K562 (cell line): ENCODE measurements around the gene ATCAY. TPM values are rescaled to one million over a fixed set of nuclear protein-coding genes. Genes with fewer than 3 reads are reported as not detected.
A peak's percentile ranks its signal among the peaks of the same experiment; 100 is the strongest.

Experiments
- CXXC5 ChIP-seq: fragments of 250-450 bp; sonication (Bioruptor Pico); IDR thresholded peaks from 2 replicates; pipeline ENCODE4 v1.8.0; 2022; ENCODE audit warnings: inconsistent platforms, mild to moderate bottlenecking, moderate library complexity
- EP400 ChIP-seq: fragments of 450-650 bp; IDR thresholded peaks from 2 replicates; pipeline ENCODE4 v1.6.1; 2017; ENCODE audit warnings: antibody characterized with exemption, mild to moderate bottlenecking, moderate library complexity
- GABPA ChIP-seq: fragments of 200-800 bp; sonication (Bioruptor generic); conservative IDR thresholded peaks from 2 replicates; pipeline ENCODE4 v1.6.1; 2016; ENCODE audit warnings: low read depth, missing genetic modification characterization, missing compliant biosample characterization
- L3MBTL2 ChIP-seq: fragments of 450-650 bp; IDR thresholded peaks from 2 replicates; pipeline ENCODE4 v1.6.1; 2016; ENCODE audit warnings: mild to moderate bottlenecking, moderate library complexity
- MNT ChIP-seq, 2 experiments: fragments of 450-650 bp; conservative IDR thresholded peaks; 2 replicates each; pipeline ENCODE4 v1.6.1; 2017; ENCODE audit warnings: mild to moderate bottlenecking in 2 of 2, moderate library complexity in 2 of 2
- POLR2AphosphoS5 ChIP-seq: IDR thresholded peaks from 2 replicates; pipeline ENCODE4 v1.6.1; 2011; ENCODE audit warnings: mild to moderate bottlenecking, low read depth, low read length, moderate library complexity; ENCODE audit not compliant: control insufficient read depth, insufficient read depth
- STAT5A ChIP-seq: IDR thresholded peaks from 2 replicates; pipeline ENCODE4 v1.6.1; 2012; ENCODE audit warnings: low read length, inconsistent platforms, borderline replicate concordance
- TAF9B ChIP-seq: fragments of 450-650 bp; IDR thresholded peaks from 2 replicates; pipeline ENCODE4 v1.6.1; 2018; ENCODE audit warnings: mild to moderate bottlenecking; ENCODE audit not compliant: partially characterized antibody
- TEAD2 ChIP-seq: fragments of 450-650 bp; IDR thresholded peaks from 2 replicates; pipeline ENCODE4 v1.6.1; 2016; ENCODE audit warnings: missing genetic modification characterization, control low read depth, missing compliant biosample characterization
- TOE1 ChIP-seq, 2 experiments: fragments of 450-650 bp in 1 of 2; sonication (generic) in 1 of 2; formaldehyde crosslinking in 1 of 2; IDR thresholded peaks; 2 replicates each; pipeline versions ENCODE4 v1.7.1 to v1.8.0; 2016 to 2022; ENCODE audit warnings: borderline replicate concordance in 2 of 2, mild to moderate bottlenecking in 2 of 2, antibody characterized with exemption in 1 of 2, inconsistent platforms in 1 of 2, low read depth in 1 of 2, missing genetic modification reagents in 1 of 2, moderate library complexity in 1 of 2
- ZBTB5 ChIP-seq: fragments of 450-650 bp; IDR thresholded peaks from 2 replicates; pipeline ENCODE4 v1.6.1; 2017; ENCODE audit warnings: antibody characterized with exemption
- ZBTB8A ChIP-seq: fragments of 450-650 bp; IDR thresholded peaks from 2 replicates; pipeline ENCODE4 v1.6.1; 2018; ENCODE audit warnings: mild to moderate bottlenecking, moderate library complexity; ENCODE audit not compliant: partially characterized antibody
- ZBTB9 ChIP-seq: fragments of 450-650 bp; formaldehyde crosslinking; IDR thresholded peaks from 2 replicates; pipeline ENCODE4 v1.4.0; 2020; ENCODE audit warnings: mild to moderate bottlenecking, moderate library complexity
- ZNF274 ChIP-seq: IDR thresholded peaks from 2 replicates; pipeline ENCODE4 v1.6.1; 2011; ENCODE audit warnings: low read depth, mild to moderate bottlenecking, low read length, moderate library complexity, borderline replicate concordance
- ZNF584 ChIP-seq: fragments of 200-800 bp; sonication (Bioruptor generic); IDR thresholded peaks from 2 replicates; pipeline ENCODE4 v1.6.1; 2016; ENCODE audit warnings: low read depth, mild to moderate bottlenecking, missing genetic modification characterization, missing compliant biosample characterization
- ZNF639 ChIP-seq, 2 experiments: fragments of 200-800 bp in 1 of 2; sonication (Bioruptor generic) in 1 of 2; sonication (generic) in 1 of 2; formaldehyde crosslinking in 1 of 2; IDR thresholded peaks in 1 of 2; conservative IDR thresholded peaks in 1 of 2; 2 replicates each; pipeline versions ENCODE4 v1.5.0 to v1.6.1; 2016 to 2020; ENCODE audit warnings: missing compliant biosample characterization in 1 of 2, missing genetic modification characterization in 1 of 2, missing genetic modification reagents in 1 of 2
- polyA plus RNA-seq, 8 experiments: library from polyadenylated mRNA; depleted of rRNA in 4 of 8; stranded (reverse) in 5 of 8; unstranded in 3 of 8; fragments of >200 nt; fragmentation: Nextera tagmentation in 2 of 8; fragmentation: Illumina TruSeq in 1 of 8; extraction: Ambion mirVana in 2 of 8; extraction: Trizol in 1 of 8; gene quantifications; 2 replicates each; pipeline versions ENCODE4 v1.2.1 to v1.2.3, GENCODE V29; 2011 to 2014; ENCODE audit warnings: inconsistent platforms in 1 of 8, missing spikeins in 1 of 8
- total RNA-seq, 7 experiments: library from RNA; depleted of rRNA in 6 of 7; stranded (reverse); fragments of >200 nt in 6 of 7; fragmentation: Illumina TruSeq in 2 of 7; extraction: Trizol in 2 of 7; gene quantifications; 2 replicates each; pipeline versions ENCODE4 v1.2.1 to v1.2.3, GENCODE V29; 2011 to 2021; ENCODE audit warnings: low replicate concordance in 1 of 7

ATCAY gene
- total and polyA plus RNA-seq, 9 of the 15 experiments (the other 6 are each of a cell fraction or from before 2014, with no cell fraction given), result not detected

- 0 out of 4 replicates have a peak, but pooled peaks of 1 of the 2 experiments have one; percentile 45 for TF ChIP-seq ZNF639 (CRISPR knock-in tag; conservative IDR thresholded peaks at IDR 0.05 in 1 of 2, IDR thresholded peaks at IDR 0.05 in 1 of 2)
- no peak for TF ChIP-seq ZBTB5
- TF ChIP-seq TOE1 (IDR thresholded peaks at IDR 0.05; ENCODE audit: borderline replicate concordance), result no peak
- no peak for TF ChIP-seq TOE1 (CRISPR knock-in tag; IDR thresholded peaks at IDR 0.05; ENCODE audit: borderline replicate concordance, low read depth)
- no peak for TF ChIP-seq ZNF274
- TF ChIP-seq ZBTB9 (CRISPR knock-in tag), result no peak
- no peak for TF ChIP-seq STAT5A
- TF ChIP-seq CXXC5, result no peak
- 0 out of 2 replicates have a peak, but pooled peaks have one; percentile 34 for TF ChIP-seq ZNF584 (CRISPR knock-in tag)
- peak; percentile 58 for TF ChIP-seq L3MBTL2
- TF ChIP-seq TEAD2, result no peak
- TF ChIP-seq MNT (conservative IDR thresholded peaks at IDR 0.05), result no peak
- TF ChIP-seq TAF9B, result no peak
- TF ChIP-seq ZBTB8A, result no peak
- TF ChIP-seq POLR2AphosphoS5, result no peak
- TF ChIP-seq EP400, result peak; percentile 47; the same call in 1 of the 2 replicates
- no peak for TF ChIP-seq GABPA
These were observed 37.5 kb upstream of the ATCAY start (continued) for GRCh38 chr19:3842948-3843347.
